Epithelial cell of proximal tubule (primary cell): ENCODE data around the gene GBP7. TPM values are rescaled to one million over a fixed set of nuclear protein-coding genes. Genes with fewer than 3 reads are reported as not detected.

Experiments used
- DNase-seq: peaks from one replicate; pipeline ENCODE4 v3.0.0-alpha.2; 2011; ENCODE audit warnings: low read depth
- H3K4me3 ChIP-seq: 2 replicates; pipeline ENCODE4 v1.5.1; 2011; ENCODE audit warnings: low read depth, mild to moderate bottlenecking, low read length
- CTCF ChIP-seq: conservative IDR thresholded peaks from 2 replicates; pipeline ENCODE4 v1.5.1; 2012; ENCODE audit warnings: low read depth, mild to moderate bottlenecking, low read length
- total RNA-seq: library from RNA; depleted of rRNA; stranded (reverse); fragments of >200 nt; gene quantifications from 2 replicates; pipeline ENCODE4 v1.2.3, GENCODE V29; 2015

The GBP7 gene
- total RNA-seq, 1 donor from 2014 or later = not detected

- no peak for TF ChIP-seq CTCF
- H3K4me3 ChIP-seq = no peak overlapping the region
- no peak for DNase-seq
Observed at GRCh38 chr1:89121641-89122040, 54.2 kb downstream of the GBP7 start.

- TF ChIP-seq CTCF = no peak
- H3K4me3 ChIP-seq = no peak overlapping the region
- no peak for DNase-seq
Observed at GRCh38 chr1:89114662-89115061, 61.1 kb downstream of the GBP7 start.

- H3K4me3 ChIP-seq = no peak overlapping the region
- no peak for TF ChIP-seq CTCF
- no peak for DNase-seq
Observed at GRCh38 chr1:89112871-89113613, 62.8 kb downstream of the GBP7 start.

- DNase-seq = no peak
- no peak overlapping the region for H3K4me3 ChIP-seq
- TF ChIP-seq CTCF = no peak
Observed at GRCh38 chr1:89104687-89105086, 71.1 kb downstream of the GBP7 start.

- TF ChIP-seq CTCF = no peak
- no peak overlapping the region for H3K4me3 ChIP-seq
- DNase-seq = no peak
Observed at GRCh38 chr1:89104147-89104546, 71.7 kb downstream of the GBP7 start.

GRCh38 chr1:89102021-89102420, 73.8 kb downstream of the GBP7 start:
- no peak for DNase-seq
- no peak overlapping the region for H3K4me3 ChIP-seq
- TF ChIP-seq CTCF = no peak

GRCh38 chr1:89100412-89100811, 75.4 kb downstream of the GBP7 start:
- no peak for TF ChIP-seq CTCF
- no peak overlapping the region for H3K4me3 ChIP-seq
- DNase-seq = no peak
